ENCODE measurements around the gene SCN1A.

GRCh38 chr2:165952741-165953211, 175.0 kb downstream of the SCN1A start:
- no peak for TF ChIP-seq CTCF (IDR thresholded peaks at IDR 0.05)
- no peak for TF ChIP-seq POLR2AphosphoS5 (IDR thresholded peaks at IDR 0.05)

Data from esophagus muscularis mucosa (tissue), 3 donors.